Measurements from ENCODE around the gene COL6A1.

Gene COL6A1

DNA sequence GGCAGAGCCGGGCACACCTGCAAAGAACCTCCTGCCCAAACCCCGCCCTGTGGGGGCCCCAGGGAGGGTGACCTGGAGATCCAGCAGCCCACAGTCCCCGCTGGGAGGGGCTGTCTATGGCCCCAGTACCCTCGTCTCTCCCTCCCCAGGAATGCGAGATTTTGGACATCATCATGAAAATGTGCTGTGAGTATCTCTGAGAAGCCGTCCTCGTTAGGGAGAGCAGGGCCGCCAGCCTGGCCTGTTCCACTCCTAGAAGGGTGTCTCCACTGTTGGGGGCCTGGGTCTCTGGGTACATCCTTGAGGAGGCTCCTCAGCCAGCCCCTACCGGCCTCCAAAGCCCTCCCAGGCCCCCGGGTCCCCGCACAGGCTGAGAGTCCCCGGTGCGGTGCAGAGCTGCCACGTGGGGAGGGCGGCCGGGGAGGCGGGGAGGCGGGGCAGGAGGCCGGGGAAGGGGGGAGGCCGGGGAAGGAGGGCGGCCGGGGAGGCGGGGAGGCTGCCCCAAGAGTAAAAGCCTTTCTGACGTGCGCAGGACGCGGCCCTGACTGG lies 18.7 kb downstream of the COL6A1 start:
- no peak overlapping the region for H3K4me3 ChIP-seq (ENCODE audit: low read depth, low read length)
- TF ChIP-seq, protein P1, sequence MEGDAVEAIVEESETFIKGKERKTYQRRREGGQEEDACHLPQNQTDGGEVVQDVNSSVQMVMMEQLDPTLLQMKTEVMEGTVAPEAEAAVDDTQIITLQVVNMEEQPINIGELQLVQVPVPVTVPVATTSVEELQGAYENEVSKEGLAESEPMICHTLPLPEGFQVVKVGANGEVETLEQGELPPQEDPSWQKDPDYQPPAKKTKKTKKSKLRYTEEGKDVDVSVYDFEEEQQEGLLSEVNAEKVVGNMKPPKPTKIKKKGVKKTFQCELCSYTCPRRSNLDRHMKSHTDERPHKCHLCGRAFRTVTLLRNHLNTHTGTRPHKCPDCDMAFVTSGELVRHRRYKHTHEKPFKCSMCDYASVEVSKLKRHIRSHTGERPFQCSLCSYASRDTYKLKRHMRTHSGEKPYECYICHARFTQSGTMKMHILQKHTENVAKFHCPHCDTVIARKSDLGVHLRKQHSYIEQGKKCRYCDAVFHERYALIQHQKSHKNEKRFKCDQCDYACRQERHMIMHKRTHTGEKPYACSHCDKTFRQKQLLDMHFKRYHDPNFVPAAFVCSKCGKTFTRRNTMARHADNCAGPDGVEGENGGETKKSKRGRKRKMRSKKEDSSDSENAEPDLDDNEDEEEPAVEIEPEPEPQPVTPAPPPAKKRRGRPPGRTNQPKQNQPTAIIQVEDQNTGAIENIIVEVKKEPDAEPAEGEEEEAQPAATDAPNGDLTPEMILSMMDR (IDR thresholded peaks at IDR 0.05; ENCODE audit: low read depth, low read length, missing control alignments), result no peak
- DNase-seq (ENCODE audit: low read depth), result no peak

DNA sequence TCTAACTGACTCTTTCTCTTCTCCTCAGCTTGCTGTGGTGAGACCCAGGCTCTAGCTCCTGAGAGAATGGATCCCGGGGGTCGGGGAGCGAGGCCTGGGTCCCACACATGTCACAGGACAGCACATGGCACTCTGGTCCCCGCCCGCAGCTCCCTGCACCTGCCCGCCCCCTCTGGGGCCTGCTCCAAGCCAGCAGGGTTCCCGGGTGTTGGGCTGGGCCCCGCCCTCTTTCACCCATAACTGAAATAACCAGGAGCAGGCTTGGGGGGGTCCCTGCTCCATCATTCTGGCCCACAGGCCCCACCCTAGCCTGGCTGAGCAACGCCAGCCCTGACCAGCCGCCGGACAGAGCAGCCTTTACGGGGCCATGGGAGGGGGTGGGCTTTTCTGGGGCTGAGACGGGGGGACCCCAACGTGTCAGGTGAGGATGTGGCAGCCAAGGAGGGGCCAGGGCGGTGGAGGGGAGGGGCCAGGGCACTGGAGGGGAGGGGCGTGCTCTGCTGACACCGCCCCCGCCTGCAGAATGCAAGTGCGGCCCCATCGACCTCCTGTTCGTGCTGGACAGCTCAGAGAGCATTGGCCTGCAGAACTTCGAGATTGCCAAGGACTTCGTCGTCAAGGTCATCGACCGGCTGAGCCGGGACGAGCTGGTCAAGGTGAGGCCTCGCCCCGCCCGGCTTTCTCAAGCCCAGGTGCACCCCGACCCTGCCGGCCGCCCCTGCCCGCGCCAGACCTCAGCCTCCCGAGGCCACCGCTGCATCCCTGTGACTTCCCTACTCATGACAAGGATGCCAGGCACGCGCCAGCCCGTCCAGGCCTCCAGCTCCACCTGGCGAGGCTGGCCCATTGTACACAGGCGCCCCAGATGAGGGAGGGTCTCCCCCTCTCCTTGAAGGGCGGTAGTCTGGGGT lies 19.4 kb downstream of the COL6A1 start:
- DNase-seq (ENCODE audit: low read depth), result no peak
- TF ChIP-seq, protein P1 (IDR thresholded peaks at IDR 0.05; ENCODE audit: low read depth, low read length, missing control alignments), result no peak

DNA sequence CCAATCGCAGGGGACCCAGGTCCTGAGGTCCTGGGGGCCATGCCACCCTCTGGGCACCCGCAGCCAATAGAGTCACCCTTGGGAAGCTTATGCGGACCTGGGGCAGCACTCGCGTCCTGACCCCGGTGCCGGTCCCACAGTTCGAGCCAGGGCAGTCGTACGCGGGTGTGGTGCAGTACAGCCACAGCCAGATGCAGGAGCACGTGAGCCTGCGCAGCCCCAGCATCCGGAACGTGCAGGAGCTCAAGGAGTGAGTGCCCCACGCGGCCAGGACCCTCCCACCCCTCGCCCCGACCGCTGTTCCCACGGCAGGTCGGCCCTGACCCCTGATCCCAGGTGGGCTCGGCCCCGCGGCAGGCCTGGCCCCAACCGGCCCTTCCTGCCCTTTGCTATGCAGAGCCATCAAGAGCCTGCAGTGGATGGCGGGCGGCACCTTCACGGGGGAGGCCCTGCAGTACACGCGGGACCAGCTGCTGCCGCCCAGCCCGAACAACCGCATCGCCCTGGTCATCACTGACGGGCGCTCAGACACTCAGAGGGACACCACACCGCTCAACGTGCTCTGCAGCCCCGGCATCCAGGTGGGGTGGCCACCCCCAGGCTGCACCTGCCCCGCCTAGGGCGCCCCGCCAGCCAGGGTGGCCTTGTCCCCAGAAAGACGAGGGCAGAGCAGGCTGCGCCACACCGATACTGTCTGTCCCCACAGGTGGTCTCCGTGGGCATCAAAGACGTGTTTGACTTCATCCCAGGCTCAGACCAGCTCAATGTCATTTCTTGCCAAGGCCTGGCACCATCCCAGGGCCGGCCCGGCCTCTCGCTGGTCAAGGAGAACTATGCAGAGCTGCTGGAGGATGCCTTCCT lies 20.5 kb downstream of the COL6A1 start:
- TF ChIP-seq, protein P1 (IDR thresholded peaks at IDR 0.05; ENCODE audit: low read depth, low read length, missing control alignments), result no peak
- no peak overlapping the region for H3K4me3 ChIP-seq (ENCODE audit: low read depth, low read length)
- DNase-seq (ENCODE audit: low read depth), result no peak

More for the DNA sequence above, 19.4 kb downstream of the COL6A1 start:
- no peak overlapping the region for H3K4me3 ChIP-seq (ENCODE audit: low read depth, low read length)

DNA sequence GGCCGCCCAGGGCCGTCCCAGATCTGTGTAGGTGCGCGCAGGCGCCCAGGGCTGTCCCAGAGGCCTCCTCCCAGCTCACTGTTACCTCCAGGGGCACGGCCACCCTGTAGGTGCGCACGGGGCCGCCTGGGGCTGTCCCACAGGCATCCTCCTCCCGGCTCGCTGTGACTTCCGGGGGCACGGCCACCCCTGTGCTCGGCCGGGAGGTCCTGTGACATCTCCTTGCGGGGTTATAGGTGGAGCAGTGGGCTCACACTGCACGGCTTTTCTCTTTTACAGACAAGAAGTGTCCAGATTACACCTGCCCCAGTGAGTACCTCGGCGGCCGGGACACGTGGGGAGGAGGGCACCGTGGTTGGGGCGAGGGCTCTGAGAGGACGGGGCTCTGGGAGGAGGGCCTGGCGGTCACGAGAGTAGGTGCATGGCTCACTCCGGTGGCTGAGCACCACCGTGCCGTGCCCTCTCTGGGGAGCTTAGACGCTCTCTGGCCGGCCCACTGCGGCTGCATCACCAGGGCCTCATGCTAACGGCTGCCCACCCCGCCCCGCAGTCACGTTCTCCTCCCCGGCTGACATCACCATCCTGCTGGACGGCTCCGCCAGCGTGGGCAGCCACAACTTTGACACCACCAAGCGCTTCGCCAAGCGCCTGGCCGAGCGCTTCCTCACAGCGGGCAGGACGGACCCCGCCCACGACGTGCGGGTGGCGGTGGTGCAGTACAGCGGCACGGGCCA lies 21.4 kb downstream of the COL6A1 start:
- no peak for DNase-seq (ENCODE audit: low read depth)

DNA sequence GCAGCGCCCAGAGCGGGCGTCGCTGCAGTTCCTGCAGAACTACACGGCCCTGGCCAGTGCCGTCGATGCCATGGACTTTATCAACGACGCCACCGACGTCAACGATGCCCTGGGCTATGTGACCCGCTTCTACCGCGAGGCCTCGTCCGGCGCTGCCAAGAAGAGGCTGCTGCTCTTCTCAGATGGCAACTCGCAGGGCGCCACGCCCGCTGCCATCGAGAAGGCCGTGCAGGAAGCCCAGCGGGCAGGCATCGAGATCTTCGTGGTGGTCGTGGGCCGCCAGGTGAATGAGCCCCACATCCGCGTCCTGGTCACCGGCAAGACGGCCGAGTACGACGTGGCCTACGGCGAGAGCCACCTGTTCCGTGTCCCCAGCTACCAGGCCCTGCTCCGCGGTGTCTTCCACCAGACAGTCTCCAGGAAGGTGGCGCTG lies 22.0 kb downstream of the COL6A1 start:
- H3K4me3 ChIP-seq (ENCODE audit: low read depth, low read length), result no peak overlapping the region
- TF ChIP-seq, protein P1 (IDR thresholded peaks at IDR 0.05; ENCODE audit: low read depth, low read length, missing control alignments), result no peak
- DNase-seq (ENCODE audit: low read depth), result no peak

More for the DNA sequence above, 21.4 kb downstream of the COL6A1 start:
- TF ChIP-seq, protein P1 (IDR thresholded peaks at IDR 0.05; ENCODE audit: low read depth, low read length, missing control alignments), result no peak
- H3K4me3 ChIP-seq (ENCODE audit: low read depth, low read length), result no peak overlapping the region

DNA sequence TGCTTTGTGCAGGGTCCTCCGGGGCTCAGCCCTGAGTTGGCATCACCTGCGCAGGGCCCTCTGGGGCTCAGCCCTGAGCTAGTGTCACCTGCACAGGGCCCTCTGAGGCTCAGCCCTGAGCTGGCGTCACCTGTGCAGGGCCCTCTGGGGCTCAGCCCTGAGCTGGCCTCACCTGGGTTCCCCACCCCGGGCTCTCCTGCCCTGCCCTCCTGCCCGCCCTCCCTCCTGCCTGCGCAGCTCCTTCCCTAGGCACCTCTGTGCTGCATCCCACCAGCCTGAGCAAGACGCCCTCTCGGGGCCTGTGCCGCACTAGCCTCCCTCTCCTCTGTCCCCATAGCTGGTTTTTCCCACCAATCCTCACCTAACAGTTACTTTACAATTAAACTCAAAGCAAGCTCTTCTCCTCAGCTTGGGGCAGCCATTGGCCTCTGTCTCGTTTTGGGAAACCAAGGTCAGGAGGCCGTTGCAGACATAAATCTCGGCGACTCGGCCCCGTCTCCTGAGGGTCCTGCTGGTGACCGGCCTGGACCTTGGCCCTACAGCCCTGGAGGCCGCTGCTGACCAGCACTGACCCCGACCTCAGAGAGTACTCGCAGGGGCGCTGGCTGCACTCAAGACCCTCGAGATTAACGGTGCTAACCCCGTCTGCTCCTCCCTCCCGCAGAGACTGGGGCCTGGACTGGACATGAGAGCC lies 22.7 kb downstream of the COL6A1 start:
- TF ChIP-seq, protein P1 (IDR thresholded peaks at IDR 0.05; ENCODE audit: low read depth, low read length, missing control alignments), result no peak
- H3K4me3 ChIP-seq (ENCODE audit: low read depth, low read length), result no peak overlapping the region

More for the DNA sequence above, 22.7 kb downstream of the COL6A1 start:
- no peak for DNase-seq (ENCODE audit: low read depth)
